ENCODE measurements around the gene OGDH. TPM values are rescaled to one million over a fixed set of nuclear protein-coding genes. Genes with fewer than 3 reads are reported as not detected.

The OGDH gene
- total and polyA plus RNA-seq, 2 of the 4 experiments (the other 2 are of a cell fraction): 47.4 to 56.5 TPM

DNA sequence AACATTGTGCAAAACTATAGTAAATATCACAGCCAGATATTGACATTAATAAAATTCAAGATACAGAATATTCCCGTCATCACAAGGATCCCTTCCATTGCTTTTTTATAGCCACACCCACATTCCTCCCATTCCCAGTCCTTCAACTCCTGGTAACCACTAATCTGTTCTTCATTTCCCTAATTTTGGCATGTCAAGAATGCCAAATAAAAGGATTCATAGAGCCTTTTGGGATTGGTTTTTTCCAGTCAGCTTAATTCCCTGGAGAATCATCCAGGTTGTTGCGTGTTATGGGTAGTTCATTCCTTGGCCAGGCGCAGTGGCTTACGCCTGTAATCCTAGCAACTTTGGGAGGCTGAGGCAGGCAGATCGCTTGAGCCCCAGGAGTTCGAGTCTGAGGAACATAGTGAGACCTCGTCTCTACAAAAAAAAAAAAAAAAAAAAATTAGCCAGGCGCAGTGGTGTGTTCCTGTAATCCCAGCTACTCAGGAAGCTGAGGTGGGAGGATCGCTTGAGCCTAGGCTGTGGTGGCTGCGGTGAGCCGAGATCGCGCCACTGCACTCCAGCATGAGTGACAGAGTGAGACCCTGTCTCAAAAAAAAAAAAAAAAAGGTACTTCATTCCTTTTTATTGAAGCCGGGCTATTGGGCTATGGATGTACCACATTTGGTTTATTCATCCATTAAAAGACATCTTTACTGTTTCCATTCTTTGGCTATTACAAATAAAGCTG, 2.7 kb downstream of the OGDH start:
- in situ Hi-C loops (cut with MboI; ENCODE audit: low sequenced_read_pairs): no loop called here
- dilution Hi-C loops (cut with HindIII; ENCODE audit: low sequenced_read_pairs, unreplicated experiment): no loop called here
- DNase-seq (no peak), ATAC-seq (ENCODE audit: low read depth) (no peak)
- no peaks in the 10 kb centered on the region for H3K4me1 ChIP-seq (ENCODE audit: control insufficient read depth, insufficient read depth, low read length)
- no peak overlapping the region for H4K91ac ChIP-seq (ENCODE audit: insufficient read depth, low read depth, low read length)
- H3K36me3 ChIP-seq (ENCODE audit: control insufficient read depth, insufficient read depth, low read length): no peaks in the 10 kb centered on the region
- H4K20me1 ChIP-seq (ENCODE audit: insufficient read depth, low read length): 0 out of 2 replicates have a peak, but pooled peaks cover 4% of the 10 kb centered on the region
- peaks cover 10 to 35% of the 10 kb centered on the region in 2 experiments; a peak in 3 of 4 replicates for H3K79me1 ChIP-seq (ENCODE audit: low read depth in 1 of 2, low read length in 2 of 2)
- no peak overlapping the region for H3K4ac ChIP-seq (ENCODE audit: low read depth, low read length)
- CTCF ChIA-PET: no interaction called here
- no peak for TF ChIP-seq MAZ (IDR thresholded peaks at IDR 0.05; ENCODE audit: borderline replicate concordance, low read depth, low read length)
- no peak for TF ChIP-seq RFX5 (IDR thresholded peaks at IDR 0.05; ENCODE audit: low read depth, low read length)
- no peaks in the 10 kb centered on the region for H3K9me3 ChIP-seq (ENCODE audit: control insufficient read depth, insufficient read depth, low read length)
- no peak overlapping the region for H3K4me2 ChIP-seq (ENCODE audit: low read depth, low read length)
- H3K23ac ChIP-seq (ENCODE audit: low read depth, low read length): peak overlapping the region; percentile 33; the same call in 1 of the 2 replicates
- H3K27me3 ChIP-seq (ENCODE audit: control insufficient read depth, insufficient read depth, low read length): no peaks in the 10 kb centered on the region
- no peak overlapping the region for H3K56ac ChIP-seq (ENCODE audit: extremely low read depth, insufficient read depth, low read length)
- no peak overlapping the region for H4K8ac ChIP-seq (ENCODE audit: low read depth in 2 of 2, low read length in 2 of 2)
- H2AK5ac ChIP-seq (ENCODE audit: low read depth, low read length): peak overlapping the region; percentile 56; the same call in 1 of the 2 replicates
- no peak overlapping the region for H3K18ac ChIP-seq (ENCODE audit: low read depth, low read length)
- no peak overlapping the region for H3K4me3 ChIP-seq (ENCODE audit: insufficient read depth, low read depth, low read length)
- H3K9ac ChIP-seq (ENCODE audit: low read depth, low read length): no peak overlapping the region
- WGBS, 2 experiments (ENCODE audit: extremely low coverage in 2 of 2, insufficient read length in 1 of 2): 100% methylated on average over 8 of the region's 14 CpGs; no CpG with 5 or more reads in 1 of the 2 experiments
- H3K14ac ChIP-seq (replicated peaks; ENCODE audit: low read depth, low read length): no peak overlapping the region
- intact Hi-C loops (cut with micrococcal nuclease): loop anchor here (5.0 kb wide), 1 partner anchor 238 kb away; the partner anchor contains the start of gene H2AZ2
- POLR2A ChIA-PET (ENCODE audit: unreplicated experiment): no interaction called here
- no peak overlapping the region for H2AK9ac ChIP-seq (replicated peaks; ENCODE audit: low read depth, low read length, poor library complexity)
- H2BK5ac ChIP-seq (ENCODE audit: low read depth, low read length, poor library complexity, severe bottlenecking): no peak overlapping the region
- H2AFZ ChIP-seq (replicated peaks; ENCODE audit: low read length, poor library complexity): no peak overlapping the region
- no TSS peak for BruUV-seq (replicated peaks)
- no peak overlapping the region for H2BK20ac ChIP-seq (ENCODE audit: low read depth, low read length)
- no peak overlapping the region for H4K5ac ChIP-seq (ENCODE audit: low read depth, low read length)
- no peak overlapping the region for H2BK15ac ChIP-seq (ENCODE audit: low read depth, low read length)
- H2BK120ac ChIP-seq (ENCODE audit: low read depth, low read length): no peak overlapping the region
- no peak overlapping the region for H3K27ac ChIP-seq (ENCODE audit: insufficient read depth, low read length)
- no peaks in the 10 kb centered on the region; the same call in 1 of the 2 replicates for H3K9me1 ChIP-seq (ENCODE audit: insufficient read depth, low read length)

All from IMR-90 (cell line).